ENCODE results near the gene HS3ST3B1.

Gene HS3ST3B1

GRCh38 chr17:14307560-14308024 is 6.7 kb downstream of the HS3ST3B1 start:
- DNase-seq (ENCODE audit: low read depth in 1 of 2, low spot score in 1 of 2): no peak
- TF ChIP-seq POLR2AphosphoS5 (IDR thresholded peaks at IDR 0.05; ENCODE audit: low read depth) (no peak), REST (IDR thresholded peaks at IDR 0.05; ENCODE audit: insufficient replicate concordance, low read depth) (no peak), GABPA (IDR thresholded peaks at IDR 0.05; ENCODE audit: low read depth) (no peak), CTCF (IDR thresholded peaks at IDR 0.05; ENCODE audit: insufficient read depth, low read length) (no peak), SPI1 (IDR thresholded peaks at IDR 0.05; ENCODE audit: borderline replicate concordance, low read depth) (no peak)
- no peak overlapping the region for H3K4me3 ChIP-seq (replicated peaks; ENCODE audit: insufficient read depth, low read length)
- H3K27ac ChIP-seq (replicated peaks): no peak overlapping the region
- no peaks in the 10 kb centered on the region for H3K27me3 ChIP-seq (ENCODE audit: insufficient read depth, poor library complexity, severe bottlenecking)

GRCh38 chr17:14308636-14308964 is 7.7 kb downstream of the HS3ST3B1 start:
- H3K4me3 ChIP-seq (replicated peaks; ENCODE audit: insufficient read depth, low read length): no peak overlapping the region
- no peak for DNase-seq (ENCODE audit: low read depth in 1 of 2, low spot score in 1 of 2)
- no peaks in the 10 kb centered on the region for H3K27me3 ChIP-seq (ENCODE audit: insufficient read depth, poor library complexity, severe bottlenecking)
- TF ChIP-seq REST (IDR thresholded peaks at IDR 0.05; ENCODE audit: insufficient replicate concordance, low read depth) (no peak), POLR2AphosphoS5 (IDR thresholded peaks at IDR 0.05; ENCODE audit: low read depth) (no peak), SPI1 (IDR thresholded peaks at IDR 0.05; ENCODE audit: borderline replicate concordance, low read depth) (no peak), GABPA (IDR thresholded peaks at IDR 0.05; ENCODE audit: low read depth) (no peak)
- H3K27ac ChIP-seq (replicated peaks): no peak overlapping the region

GRCh38 chr17:14308965-14309879 is 8.3 kb downstream of the HS3ST3B1 start:
- no peaks in the 10 kb centered on the region for H3K27me3 ChIP-seq (ENCODE audit: insufficient read depth, poor library complexity, severe bottlenecking)
- DNase-seq (ENCODE audit: low read depth in 1 of 2, low spot score in 1 of 2): no peak
- no peak overlapping the region for H3K27ac ChIP-seq (replicated peaks)
- TF ChIP-seq SPI1 (IDR thresholded peaks at IDR 0.05; ENCODE audit: borderline replicate concordance, low read depth) (no peak), CTCF (IDR thresholded peaks at IDR 0.05; ENCODE audit: insufficient read depth, low read length) (no peak), REST (IDR thresholded peaks at IDR 0.05; ENCODE audit: insufficient replicate concordance, low read depth) (no peak), GABPA (IDR thresholded peaks at IDR 0.05; ENCODE audit: low read depth) (no peak), POLR2AphosphoS5 (IDR thresholded peaks at IDR 0.05; ENCODE audit: low read depth) (no peak)
- no peak overlapping the region for H3K4me3 ChIP-seq (replicated peaks; ENCODE audit: insufficient read depth, low read length)

Data from HL-60 (cell line).